CD4-positive, CD25-positive, alpha-beta regulatory T cell (primary cell): Measurements from ENCODE around the gene SRPK2. TPM values are rescaled to one million over a fixed set of nuclear protein-coding genes. Genes with fewer than 3 reads are reported as not detected.
A peak's percentile ranks its signal among the peaks of the same experiment; 100 is the strongest.

Experiments
- ATAC-seq, 2 donors: fragments of 150-1000 bp; cut with Tn5 transposase; one replicate each; pipeline ENCODE4 v1.10.0; 2021; ENCODE audit warnings: low read depth in 2 of 2, moderate number of reproducible peaks in 2 of 2, moderate library complexity in 1 of 2
- DNase-seq, 3 donors: peaks; one replicate each; pipeline versions ENCODE4 v3.0.0 to v3.0.0-alpha.2; 2012 to 2022; ENCODE audit warnings: mixed read lengths in 1 of 3
- H3K27ac ChIP-seq: one replicate; pipeline ENCODE4 v1.7.0; 2013; ENCODE audit warnings: mild to moderate bottlenecking, low read length; ENCODE audit not compliant: insufficient read depth, poor library complexity, severe bottlenecking
- H3K27me3 ChIP-seq: one replicate; pipeline ENCODE4 v1.7.0; 2013; ENCODE audit warnings: low read length; ENCODE audit not compliant: control insufficient read depth, insufficient read depth
- H3K36me3 ChIP-seq: one replicate; pipeline ENCODE4 v1.7.0; 2013; ENCODE audit warnings: mild to moderate bottlenecking, low read length, moderate library complexity; ENCODE audit not compliant: control insufficient read depth, insufficient read depth
- H3K4me1 ChIP-seq: 2 replicates; pipeline ENCODE4 v1.7.0; 2013; ENCODE audit warnings: mild to moderate bottlenecking, low read length; ENCODE audit not compliant: insufficient read depth, control insufficient read depth, poor library complexity, severe bottlenecking
- H3K4me3 ChIP-seq: one replicate; pipeline ENCODE4 v1.7.0; 2013; ENCODE audit warnings: low read depth, mild to moderate bottlenecking, low read length, moderate library complexity
- H3K9me3 ChIP-seq, 2 experiments: 1 replicate in 1 of 2; 2 replicates in 1 of 2; pipeline ENCODE4 v1.7.0; 2013; ENCODE audit warnings: low read length in 2 of 2, mild to moderate bottlenecking in 1 of 2, moderate library complexity in 1 of 2; ENCODE audit not compliant: control insufficient read depth in 2 of 2
- H3K27ac Mint-ChIP-seq, 3 donors: one replicate each; pipeline ENCODE4 v1.8.0; 2020 to 2022; ENCODE audit warnings: mild to moderate bottlenecking in 3 of 3, mixed read lengths in 3 of 3, moderate library complexity in 2 of 3
- H3K27me3 Mint-ChIP-seq: one replicate; pipeline ENCODE4 v1.8.0; 2022; ENCODE audit warnings: mild to moderate bottlenecking, mixed read lengths
- H3K36me3 Mint-ChIP-seq: one replicate; pipeline ENCODE4 v1.8.0; 2020; ENCODE audit warnings: mixed read lengths
- H3K4me1 Mint-ChIP-seq, 4 donors: one replicate each; pipeline ENCODE4 v1.8.0; 2020 to 2022; ENCODE audit warnings: mixed read lengths in 4 of 4, mild to moderate bottlenecking in 1 of 4
- H3K4me3 Mint-ChIP-seq, 4 donors: one replicate each; pipeline ENCODE4 v1.8.0; 2020 to 2022; ENCODE audit warnings: mild to moderate bottlenecking in 4 of 4, mixed read lengths in 4 of 4, moderate library complexity in 3 of 4
- H3K9me3 Mint-ChIP-seq, 7 donors: one replicate each; pipeline ENCODE4 v1.8.0; 2020 to 2022; ENCODE audit warnings: mixed read lengths in 7 of 7, mild to moderate bottlenecking in 3 of 7, moderate library complexity in 2 of 7
- polyA plus RNA-seq, 4 donors: library from polyadenylated mRNA; unstranded; fragments of 300-500 nt; fragmentation: Illumina TruSeq; gene quantifications; one replicate each; pipeline ENCODE4 v1.2.3, GENCODE V29; 2021
- total RNA-seq: library from RNA; stranded (reverse); gene quantifications from one replicate; pipeline ENCODE4 v1.2.3, GENCODE V29; 2022

The SRPK2 gene
- total and polyA plus RNA-seq, 5 donors from 2014 or later: 50.3 to 77.2 (median 62.6) TPM

- no peak overlapping the region for H3K4me3 Mint-ChIP-seq
- no peaks in the 10 kb centered on the region for H3K9me3 ChIP-seq
- H3K27me3 ChIP-seq: no peaks in the 10 kb centered on the region
- no peaks in the 10 kb centered on the region for H3K9me3 Mint-ChIP-seq
- H3K27me3 Mint-ChIP-seq: no peaks in the 10 kb centered on the region
- no peak overlapping the region for H3K27ac ChIP-seq
- peaks cover 20 to 28% (median 23%) of the 10 kb centered on the region in 4 donors for H3K4me1 Mint-ChIP-seq
- peaks cover 92% of the 10 kb centered on the region for H3K36me3 ChIP-seq
- ATAC-seq (no peak), DNase-seq (no peak)
- peak overlapping the region; percentile 48 to 73 (median 49) for H3K27ac Mint-ChIP-seq
- H3K4me3 ChIP-seq: no peak overlapping the region
- no peaks in the 10 kb centered on the region for H3K4me1 ChIP-seq
- peaks cover 52% of the 10 kb centered on the region for H3K36me3 Mint-ChIP-seq
Measured at GRCh38 chr7:105073143-105073542, 315.6 kb downstream of the SRPK2 start.

DNA sequence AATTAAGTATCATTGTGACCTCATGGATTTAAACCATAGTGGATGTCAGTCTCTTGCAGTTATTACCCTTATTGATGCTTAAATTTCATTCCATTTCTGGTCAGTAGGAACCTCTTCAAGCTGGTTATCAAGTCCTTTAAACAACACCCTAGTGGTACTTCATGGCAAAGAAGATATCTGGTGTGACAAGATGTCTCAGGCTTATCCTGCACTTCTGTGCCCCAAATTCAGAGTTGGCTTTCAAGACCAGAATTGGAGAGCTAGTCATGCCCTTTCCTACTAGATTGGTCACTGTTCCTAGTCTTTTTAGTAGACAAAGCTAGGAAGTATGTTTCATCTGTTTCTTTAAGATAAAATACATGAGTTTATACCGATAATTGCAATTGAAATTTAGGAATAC, 319.8 kb downstream of the SRPK2 start:
- H3K4me1 ChIP-seq: no peaks in the 10 kb centered on the region
- no peaks in the 10 kb centered on the region for H3K9me3 ChIP-seq
- Mint-ChIP-seq H3K27ac (no peak overlapping the region), H3K9me3 (no peaks in the 10 kb centered on the region), H3K4me3 (peak overlapping the region in 1 of 4 donors; percentile 23), H3K4me1 (peaks cover 20 to 37% (median 29%) of the 10 kb centered on the region in 4 donors), H3K27me3 (no peaks in the 10 kb centered on the region), H3K36me3 (peaks cover 41% of the 10 kb centered on the region)
- H3K27me3 ChIP-seq: no peaks in the 10 kb centered on the region
- DNase-seq (no peak), ATAC-seq (no peak)
- peaks cover 88% of the 10 kb centered on the region for H3K36me3 ChIP-seq
- no peak overlapping the region for H3K4me3 ChIP-seq
- no peak overlapping the region for H3K27ac ChIP-seq

DNA sequence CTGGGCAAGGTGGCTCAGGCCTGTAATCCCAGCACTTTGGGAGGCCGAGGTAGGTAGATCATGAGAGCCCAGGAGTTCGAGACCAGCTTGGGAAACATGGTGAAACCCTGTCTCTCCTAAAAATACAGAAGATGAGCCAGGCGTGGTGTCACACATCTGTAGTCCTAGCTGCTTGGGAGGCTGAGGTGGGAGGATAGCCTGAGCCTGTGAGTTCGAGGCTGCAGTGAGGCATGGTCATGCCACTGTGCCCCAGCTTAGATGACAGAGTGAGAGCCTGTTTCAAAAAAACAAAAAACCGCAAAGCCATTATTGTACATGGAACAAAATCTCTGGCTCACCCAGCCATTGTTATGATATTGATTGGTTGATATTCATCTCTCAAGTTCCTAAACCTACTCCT, 321.0 kb downstream of the SRPK2 start:
- Histone ChIP-seq H3K4me3 (no peak overlapping the region), H3K27ac (no peak overlapping the region), H3K4me1 (no peaks in the 10 kb centered on the region), H3K9me3 (no peaks in the 10 kb centered on the region), H3K36me3 (peaks cover 86% of the 10 kb centered on the region), H3K27me3 (no peaks in the 10 kb centered on the region)
- peaks cover 24 to 46% (median 33%) of the 10 kb centered on the region in 4 donors for H3K4me1 Mint-ChIP-seq
- H3K9me3 Mint-ChIP-seq: no peaks in the 10 kb centered on the region
- DNase-seq (no peak), ATAC-seq (no peak)
- peak overlapping the region in 1 of 3 donors; percentile 69 for H3K27ac Mint-ChIP-seq
- H3K4me3 Mint-ChIP-seq: no peak overlapping the region
- H3K36me3 Mint-ChIP-seq: peaks cover 49% of the 10 kb centered on the region
- H3K27me3 Mint-ChIP-seq: no peaks in the 10 kb centered on the region

Other genes with a start within 250 kb of the SRPK2 start
- 5.8 TPM for gene PUS7, start 133.3 kb upstream of the SRPK2 start, total RNA-seq
- gene PUS7, start 133.3 kb upstream of the SRPK2 start, polyA plus RNA-seq: 1 to 10 TPM; 2.0 to 4.4 (median 3.4) TPM
- 25.5 TPM for gene RINT1, start 143.3 kb upstream of the SRPK2 start, total RNA-seq
- gene RINT1, start 143.3 kb upstream of the SRPK2 start, polyA plus RNA-seq: 10 to 100 TPM; 13.2 to 19.3 (median 18.7) TPM
- gene EFCAB10, start 192.6 kb upstream of the SRPK2 start, total RNA-seq: 0.86 TPM
- not detected for gene EFCAB10, start 192.6 kb upstream of the SRPK2 start, polyA plus RNA-seq